Astrocyte (in vitro differentiated cells and primary cell): ENCODE measurements around the gene SOX1.

Experiments
- EZH2 ChIP-seq: IDR thresholded peaks from 2 replicates; pipeline ENCODE4 v1.6.1; 2012; ENCODE audit warnings: mild to moderate bottlenecking, low read length, inconsistent platforms; ENCODE audit not compliant: insufficient read depth
- TF ChIP-seq, protein P1 (sequence below): IDR thresholded peaks from 2 replicates; pipeline ENCODE4 v1.5.1; 2011; ENCODE audit warnings: low read depth, mild to moderate bottlenecking, inconsistent platforms, low read length, moderate library complexity; ENCODE audit not compliant: insufficient read depth

DNA sequence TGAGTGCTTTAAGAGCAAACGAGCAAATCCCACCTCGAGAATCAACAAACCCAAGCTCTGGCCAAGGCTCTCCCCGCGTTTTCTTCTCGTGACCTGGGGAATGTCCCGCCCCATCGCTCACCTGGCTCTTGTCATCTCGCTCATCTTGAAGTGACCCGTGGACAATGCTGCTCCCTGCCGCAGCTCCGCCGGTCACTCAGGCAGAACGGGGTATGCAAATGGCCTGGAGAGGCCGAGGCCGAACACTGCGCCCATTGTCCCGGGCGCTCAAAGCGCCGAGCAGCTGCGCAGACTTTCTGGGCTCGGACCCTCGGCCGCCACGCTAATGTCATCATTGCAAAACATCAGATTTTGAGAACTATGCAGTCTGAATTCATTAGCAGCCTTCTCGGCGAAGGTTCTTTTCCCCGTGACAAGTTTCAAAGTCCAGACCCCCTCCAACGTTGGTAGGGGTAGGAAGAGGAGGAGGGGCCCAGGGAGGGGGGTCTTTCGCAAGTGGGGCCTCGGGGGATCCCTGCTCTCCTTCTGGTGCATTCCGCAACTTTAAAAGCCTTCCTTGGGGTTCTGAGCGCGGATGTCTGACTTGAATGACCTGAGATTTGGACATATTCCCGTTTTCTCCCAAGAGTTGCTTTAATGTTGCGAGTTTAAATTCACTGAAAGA is 39.7 kb downstream of the SOX1 start:
- TF ChIP-seq, protein P1, sequence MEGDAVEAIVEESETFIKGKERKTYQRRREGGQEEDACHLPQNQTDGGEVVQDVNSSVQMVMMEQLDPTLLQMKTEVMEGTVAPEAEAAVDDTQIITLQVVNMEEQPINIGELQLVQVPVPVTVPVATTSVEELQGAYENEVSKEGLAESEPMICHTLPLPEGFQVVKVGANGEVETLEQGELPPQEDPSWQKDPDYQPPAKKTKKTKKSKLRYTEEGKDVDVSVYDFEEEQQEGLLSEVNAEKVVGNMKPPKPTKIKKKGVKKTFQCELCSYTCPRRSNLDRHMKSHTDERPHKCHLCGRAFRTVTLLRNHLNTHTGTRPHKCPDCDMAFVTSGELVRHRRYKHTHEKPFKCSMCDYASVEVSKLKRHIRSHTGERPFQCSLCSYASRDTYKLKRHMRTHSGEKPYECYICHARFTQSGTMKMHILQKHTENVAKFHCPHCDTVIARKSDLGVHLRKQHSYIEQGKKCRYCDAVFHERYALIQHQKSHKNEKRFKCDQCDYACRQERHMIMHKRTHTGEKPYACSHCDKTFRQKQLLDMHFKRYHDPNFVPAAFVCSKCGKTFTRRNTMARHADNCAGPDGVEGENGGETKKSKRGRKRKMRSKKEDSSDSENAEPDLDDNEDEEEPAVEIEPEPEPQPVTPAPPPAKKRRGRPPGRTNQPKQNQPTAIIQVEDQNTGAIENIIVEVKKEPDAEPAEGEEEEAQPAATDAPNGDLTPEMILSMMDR: no peak
- no peak for TF ChIP-seq EZH2
